Left ventricle myocardium inferior (tissue), 1 donor: Measurements from ENCODE around the gene MYRF. TPM values are rescaled to one million over a fixed set of nuclear protein-coding genes. Genes with fewer than 3 reads are reported as not detected.
A peak's percentile ranks its signal among the peaks of the same experiment; 100 is the strongest.

Experiments
- DNase-seq: peaks from one replicate; pipeline ENCODE4 v3.0.0-alpha.2; 2020
- H3K27ac ChIP-seq: fragments of 200-600 bp; replicated peaks from 2 replicates; pipeline ENCODE4 v1.8.0; 2021
- H3K27me3 ChIP-seq: fragments of 200-600 bp; 2 replicates; pipeline ENCODE4 v1.8.0; 2021; ENCODE audit warnings: low read depth
- H3K36me3 ChIP-seq: fragments of 200-600 bp; 2 replicates; pipeline ENCODE4 v1.8.0; 2021
- H3K4me1 ChIP-seq: fragments of 200-600 bp; 2 replicates; pipeline ENCODE4 v1.8.0; 2021
- H3K4me3 ChIP-seq: fragments of 200-600 bp; 2 replicates; pipeline ENCODE4 v1.8.0; 2021; ENCODE audit warnings: mild to moderate bottlenecking, moderate library complexity
- H3K9me3 ChIP-seq: fragments of 200-600 bp; replicated peaks from 2 replicates; pipeline ENCODE4 v1.8.0; 2021
- CTCF ChIP-seq: fragments of 200-600 bp; IDR thresholded peaks from 2 replicates; pipeline ENCODE4 v1.8.0; 2021; ENCODE audit warnings: antibody characterized with exemption, mild to moderate bottlenecking, borderline replicate concordance
- intact Hi-C: fragments of 100-400 bp; cut with micrococcal nuclease; formaldehyde crosslinking; loops from one replicate; pipeline ENCODE4 v1.11.0; 2022
- total RNA-seq: library from RNA; stranded (reverse); fragmentation: NEBNext Ultra II Directional; extraction: Animal tissue kit (Norgen Biotek cat#: 25700); gene quantifications from one replicate; pipeline ENCODE4 v1.2.1, GENCODE V29; 2021
- donor health status: DM: no; HTN: yes; CAD: no; lungs with severe emphysema.

Gene MYRF
- total RNA-seq, 1 donor from 2014 or later, result 0.14 TPM

GRCh38 chr11:61782841-61783240, 30.4 kb downstream of the MYRF start:
- intact Hi-C loops, result no loop called here
- TF ChIP-seq CTCF, result no peak
- Histone ChIP-seq H3K27me3 (no peaks in the 10 kb centered on the region), H3K4me3 (no peak overlapping the region), H3K36me3 (peaks cover 30% of the 10 kb centered on the region), H3K27ac (no peak overlapping the region), H3K4me1 (no peaks in the 10 kb centered on the region), H3K9me3 (no peaks in the 10 kb centered on the region)
- no peak for DNase-seq

DNA sequence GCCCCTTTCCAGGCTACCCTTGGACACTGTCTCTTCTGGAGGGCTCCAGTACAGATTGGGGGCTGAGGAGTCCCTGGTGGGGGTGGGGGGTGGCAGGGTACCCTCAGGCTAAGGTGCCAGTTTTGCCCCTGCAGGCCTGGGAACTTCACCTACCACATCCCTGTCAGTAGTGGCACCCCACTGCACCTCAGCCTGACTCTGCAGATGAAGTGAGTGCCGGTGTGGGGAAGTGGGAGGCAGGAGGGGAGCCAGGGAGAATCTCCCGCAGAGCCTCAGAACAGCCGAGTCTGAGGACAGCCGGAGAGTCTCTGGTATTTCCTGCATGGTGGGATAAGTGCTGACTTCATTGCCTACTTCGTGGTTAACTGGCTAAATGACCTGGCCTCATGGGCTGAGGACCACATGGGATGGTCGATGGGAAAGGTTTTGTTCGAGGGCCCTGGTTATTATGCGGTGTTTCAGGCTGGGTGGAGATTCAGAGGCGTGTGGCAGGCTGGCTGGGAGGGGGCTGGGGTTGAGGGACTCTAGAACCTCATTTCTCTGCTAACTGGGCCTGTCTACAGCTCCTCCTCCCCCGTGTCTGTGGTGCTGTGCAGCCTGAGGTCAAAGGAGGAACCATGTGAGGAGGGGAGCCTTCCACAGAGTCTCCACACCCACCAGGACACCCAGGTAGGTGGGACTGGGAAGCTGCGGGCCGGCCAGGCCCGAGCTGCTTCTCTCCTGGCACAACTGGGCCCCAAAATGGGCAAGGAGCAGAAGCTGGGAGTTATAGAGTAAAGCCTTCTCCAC, 31.5 kb downstream of the MYRF start:
- H3K4me1 ChIP-seq, result no peaks in the 10 kb centered on the region
- H3K36me3 ChIP-seq, result peaks cover 40% of the 10 kb centered on the region
- no peaks in the 10 kb centered on the region for H3K27me3 ChIP-seq
- no peak overlapping the region for H3K27ac ChIP-seq
- H3K4me3 ChIP-seq, result no peak overlapping the region
- no peak for TF ChIP-seq CTCF
- no peaks in the 10 kb centered on the region for H3K9me3 ChIP-seq
- DNase-seq, result no peak
- intact Hi-C loops, result no loop called here

- peaks cover 46% of the 10 kb centered on the region for H3K36me3 ChIP-seq
These were observed 32.0 kb downstream of the MYRF start for GRCh38 chr11:61784506-61784805.

GRCh38 chr11:61785837-61786402, 33.5 kb downstream of the MYRF start:
- no peak for DNase-seq
- Histone ChIP-seq H3K4me1 (peaks cover under 1% of the 10 kb centered on the region), H3K27me3 (no peaks in the 10 kb centered on the region), H3K9me3 (no peaks in the 10 kb centered on the region), H3K36me3 (peaks cover 55% of the 10 kb centered on the region), H3K27ac (no peak overlapping the region), H3K4me3 (no peak overlapping the region)
- TF ChIP-seq CTCF, result no peak
- intact Hi-C loops, result no loop called here

More at GRCh38 chr11:61784506-61784805, 32.0 kb downstream of the MYRF start:
- Histone ChIP-seq H3K4me3 (no peak overlapping the region), H3K27me3 (no peaks in the 10 kb centered on the region), H3K4me1 (no peaks in the 10 kb centered on the region), H3K9me3 (no peaks in the 10 kb centered on the region), H3K27ac (no peak overlapping the region)
- no peak for TF ChIP-seq CTCF
- intact Hi-C loops, result no loop called here
- no peak for DNase-seq

GRCh38 chr11:61787928-61788491, 35.6 kb downstream of the MYRF start:
- peaks cover 21% of the 10 kb centered on the region for H3K4me1 ChIP-seq
- peaks cover 55% of the 10 kb centered on the region for H3K36me3 ChIP-seq
- no peak for DNase-seq
- H3K9me3 ChIP-seq, result no peaks in the 10 kb centered on the region
- H3K27ac ChIP-seq, result no peak overlapping the region
- peak; percentile 34 for TF ChIP-seq CTCF
- H3K27me3 ChIP-seq, result no peaks in the 10 kb centered on the region
- no peak overlapping the region for H3K4me3 ChIP-seq
- intact Hi-C loops, result no loop called here
